Naive thymus-derived CD8-positive, alpha-beta T cell (primary cell): Measurements from ENCODE around the gene HYDIN. TPM values are rescaled to one million over a fixed set of nuclear protein-coding genes. Genes with fewer than 3 reads are reported as not detected.

ENCODE experiments used
- ATAC-seq, 2 donors: fragments of 150-1000 bp; cut with Tn5 transposase in 1 of 2; sonication (Bioruptor Pico), chemical (Tn5 transposase) in 1 of 2; 1 replicate in 1 of 2; 2 replicates in 1 of 2; pipeline ENCODE4 v1.10.0; 2021; ENCODE audit warnings: mild to moderate bottlenecking in 2 of 2, moderate library complexity in 2 of 2
- POLR2A ChIA-PET: fragments of 350-600 bp; sonication (Branson Sonifier 250); formaldehyde crosslinking; loops from one replicate; lab custom pipeline; 2021; ENCODE audit warnings: antibody characterized with exemption; lab: Charles Lee
- DNase-seq, 10 donors: peaks; one replicate each; pipeline versions ENCODE4 v3.0.0 to v3.0.0-alpha.2; 2020 to 2022
- H3K27ac Mint-ChIP-seq, 10 donors: one replicate each; pipeline ENCODE4 v1.8.0; 2020 to 2022; ENCODE audit warnings: mild to moderate bottlenecking in 10 of 10, mixed read lengths in 10 of 10, moderate library complexity in 4 of 10, inconsistent platforms in 1 of 10
- H3K27me3 Mint-ChIP-seq, 5 donors: one replicate each; pipeline ENCODE4 v1.8.0; 2021 to 2022; ENCODE audit warnings: mixed read lengths in 5 of 5
- H3K36me3 Mint-ChIP-seq, 3 donors: one replicate each; pipeline ENCODE4 v1.8.0; 2020 to 2022; ENCODE audit warnings: mixed read lengths in 3 of 3, mild to moderate bottlenecking in 2 of 3, inconsistent platforms in 1 of 3
- H3K4me1 Mint-ChIP-seq, 4 donors: one replicate each; pipeline ENCODE4 v1.8.0; 2021 to 2022; ENCODE audit warnings: mixed read lengths in 4 of 4
- H3K4me3 Mint-ChIP-seq, 10 donors: one replicate each; pipeline ENCODE4 v1.8.0; 2020 to 2022; ENCODE audit warnings: mild to moderate bottlenecking in 10 of 10, mixed read lengths in 10 of 10, moderate library complexity in 6 of 10, inconsistent platforms in 1 of 10
- H3K9me3 Mint-ChIP-seq, 9 donors: one replicate each; pipeline ENCODE4 v1.8.0; 2020 to 2022; ENCODE audit warnings: mixed read lengths in 9 of 9, mild to moderate bottlenecking in 3 of 9, inconsistent platforms in 1 of 9, moderate library complexity in 1 of 9
- polyA plus RNA-seq, 3 donors: library from polyadenylated mRNA; unstranded; fragments of 300-500 nt; fragmentation: Illumina TruSeq; gene quantifications; one replicate each; pipeline ENCODE4 v1.2.3, GENCODE V29; 2021
- total RNA-seq, 8 experiments: library from RNA in 2 of 8; stranded (reverse) in 2 of 8; gene quantifications; one replicate each; pipeline ENCODE4 v1.2.3 and lab custom pipeline; 2021 to 2026

Gene HYDIN
- total and polyA plus RNA-seq, 5 experiments from 2014 or later: not detected

GRCh38 chr16:71216714-71217113, 13.8 kb downstream of the HYDIN start:
- Mint-ChIP-seq H3K27me3 (peaks cover 5 to 13% (median 12%) of the 10 kb centered on the region in 5 donors), H3K27ac (no peak overlapping the region), H3K4me3 (no peak overlapping the region), H3K36me3 (peaks cover 0 to 2% (median 0%) of the 10 kb centered on the region in 3 donors), H3K4me1 (no peaks in the 10 kb centered on the region), H3K9me3 (peaks cover 0 to 5% (median 0%) of the 10 kb centered on the region in 9 donors)
- POLR2A ChIA-PET: no interaction called here
- no peak for DNase-seq
- ATAC-seq: no peak

GRCh38 chr16:71214746-71215381, 15.7 kb downstream of the HYDIN start:
- POLR2A ChIA-PET: no interaction called here
- H3K27me3 Mint-ChIP-seq: peaks cover 12 to 24% (median 20%) of the 10 kb centered on the region in 5 donors
- H3K27ac Mint-ChIP-seq: no peak overlapping the region
- H3K9me3 Mint-ChIP-seq: peaks cover 0 to 5% (median 0%) of the 10 kb centered on the region in 9 donors
- ATAC-seq (no peak), DNase-seq (peak in 1 of 10 donors; percentile 4)
- peaks cover 0 to 4% (median 0%) of the 10 kb centered on the region in 3 donors for H3K36me3 Mint-ChIP-seq
- H3K4me1 Mint-ChIP-seq: no peaks in the 10 kb centered on the region
- no peak overlapping the region for H3K4me3 Mint-ChIP-seq

DNA sequence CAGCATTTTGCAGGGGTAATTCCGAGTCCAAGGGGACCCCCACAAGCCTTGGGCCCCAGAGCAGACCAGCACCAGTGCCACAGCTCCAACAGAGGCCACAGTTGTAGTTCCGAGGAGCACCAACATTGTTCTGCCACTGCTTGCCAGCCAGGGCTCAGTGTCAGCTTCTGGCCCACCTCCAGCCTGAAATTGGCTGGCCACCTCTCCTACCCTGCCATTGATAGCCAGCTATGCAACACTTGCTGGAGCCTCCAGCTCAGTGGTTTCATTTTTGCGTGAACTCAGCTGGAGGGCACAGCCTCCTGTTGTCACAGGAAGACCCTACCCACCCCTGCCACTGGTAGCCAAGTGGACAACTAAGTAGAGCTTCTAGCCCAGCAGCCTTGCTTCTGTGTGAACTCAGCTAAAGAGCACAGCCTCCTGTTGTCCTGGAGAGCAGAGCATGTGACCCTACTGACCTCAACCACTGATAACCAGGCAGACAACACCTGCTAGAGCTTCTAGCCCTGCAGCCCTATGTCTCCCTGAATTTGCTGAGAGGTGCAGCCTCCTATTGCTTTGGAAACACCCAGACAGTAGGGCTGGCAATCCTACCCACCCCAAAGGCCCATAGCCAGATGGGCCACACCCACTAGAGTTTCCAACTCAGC, 24.9 kb downstream of the HYDIN start:
- H3K36me3 Mint-ChIP-seq: peaks cover 0 to 58% (median 13%) of the 10 kb centered on the region in 3 donors
- H3K4me1 Mint-ChIP-seq: no peaks in the 10 kb centered on the region
- ATAC-seq: no peak
- no peak overlapping the region for H3K4me3 Mint-ChIP-seq
- DNase-seq: no peak
- H3K27me3 Mint-ChIP-seq: peaks cover 33 to 83% (median 43%) of the 10 kb centered on the region in 5 donors
- POLR2A ChIA-PET: no interaction called here
- H3K9me3 Mint-ChIP-seq: peaks cover 15 to 57% (median 37%) of the 10 kb centered on the region in 9 donors
- H3K27ac Mint-ChIP-seq: no peak overlapping the region

GRCh38 chr16:71203631-71204030, 26.9 kb downstream of the HYDIN start:
- DNase-seq: no peak
- no peaks in the 10 kb centered on the region for H3K4me1 Mint-ChIP-seq
- H3K4me3 Mint-ChIP-seq: no peak overlapping the region
- ATAC-seq: no peak
- POLR2A ChIA-PET: no interaction called here
- H3K9me3 Mint-ChIP-seq: peaks cover 15 to 58% (median 36%) of the 10 kb centered on the region in 9 donors
- no peak overlapping the region for H3K27ac Mint-ChIP-seq
- peaks cover 0 to 54% (median 13%) of the 10 kb centered on the region in 3 donors for H3K36me3 Mint-ChIP-seq
- H3K27me3 Mint-ChIP-seq: peaks cover 26 to 67% (median 35%) of the 10 kb centered on the region in 5 donors

DNA sequence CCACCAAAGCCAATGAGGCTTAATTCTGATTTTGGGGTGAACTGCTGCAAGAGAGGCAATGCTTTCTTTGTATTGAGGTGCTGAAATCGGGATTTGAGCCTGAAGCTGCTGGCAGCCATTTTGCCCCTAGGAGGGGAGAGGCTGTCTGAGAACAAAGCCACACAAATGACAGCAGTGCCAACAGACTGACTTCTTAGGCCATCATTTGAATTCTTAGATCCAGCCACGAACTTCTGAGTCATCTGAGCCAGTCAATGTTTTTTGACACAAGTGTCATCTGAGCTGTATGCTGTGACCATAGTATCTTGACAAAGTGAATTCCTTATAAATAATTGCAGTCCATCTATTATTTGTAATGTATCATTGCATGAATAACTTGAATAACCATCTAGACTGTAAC, 29.0 kb downstream of the HYDIN start:
- no peak for ATAC-seq

GRCh38 chr16:71201054-71201453, 29.5 kb downstream of the HYDIN start:
- Mint-ChIP-seq H3K4me1 (no peaks in the 10 kb centered on the region), H3K36me3 (peaks cover 0 to 40% (median 2%) of the 10 kb centered on the region in 3 donors), H3K27me3 (peaks cover 12 to 54% (median 24%) of the 10 kb centered on the region in 5 donors), H3K4me3 (no peak overlapping the region), H3K9me3 (peaks cover 5 to 46% (median 29%) of the 10 kb centered on the region in 9 donors), H3K27ac (no peak overlapping the region)
- DNase-seq (no peak), ATAC-seq (no peak)
- POLR2A ChIA-PET: no interaction called here

More for the DNA sequence above, 29.0 kb downstream of the HYDIN start:
- peaks cover 12 to 59% (median 26%) of the 10 kb centered on the region in 5 donors for H3K27me3 Mint-ChIP-seq
- H3K4me3 Mint-ChIP-seq: no peak overlapping the region
- no peak overlapping the region for H3K27ac Mint-ChIP-seq
- POLR2A ChIA-PET: no interaction called here
- peaks cover 0 to 45% (median 4%) of the 10 kb centered on the region in 3 donors for H3K36me3 Mint-ChIP-seq
- H3K4me1 Mint-ChIP-seq: no peaks in the 10 kb centered on the region
- H3K9me3 Mint-ChIP-seq: peaks cover 9 to 51% (median 32%) of the 10 kb centered on the region in 9 donors
- DNase-seq: no peak

DNA sequence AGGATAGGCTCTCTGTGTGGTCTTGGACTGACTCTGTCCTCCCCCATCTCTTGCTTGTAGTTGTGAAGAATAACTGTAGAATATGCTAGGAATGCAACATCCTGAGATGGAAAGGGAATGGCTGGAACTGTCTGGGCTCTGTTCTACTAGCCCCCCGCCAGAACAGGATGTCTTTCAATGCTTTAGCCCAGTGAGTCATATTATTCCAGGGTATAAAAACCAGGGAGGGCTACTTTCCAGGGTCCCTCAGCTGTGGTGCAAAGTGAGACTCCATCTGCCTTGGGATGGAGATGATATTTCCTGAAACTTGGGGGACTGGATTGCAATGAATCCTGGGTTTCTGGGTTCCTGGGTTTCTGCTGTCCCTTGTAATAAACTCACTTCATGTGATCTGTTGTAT, 32.1 kb downstream of the HYDIN start:
- H3K4me3 Mint-ChIP-seq: no peak overlapping the region
- no peak for ATAC-seq
- DNase-seq: no peak
- peaks cover 0 to 33% (median 2%) of the 10 kb centered on the region in 3 donors for H3K36me3 Mint-ChIP-seq
- H3K9me3 Mint-ChIP-seq: peaks cover 5 to 31% (median 25%) of the 10 kb centered on the region in 9 donors
- H3K27me3 Mint-ChIP-seq: peaks cover 13 to 36% (median 23%) of the 10 kb centered on the region in 5 donors
- no peak overlapping the region for H3K27ac Mint-ChIP-seq
- no peaks in the 10 kb centered on the region for H3K4me1 Mint-ChIP-seq
- POLR2A ChIA-PET: no interaction called here

DNA sequence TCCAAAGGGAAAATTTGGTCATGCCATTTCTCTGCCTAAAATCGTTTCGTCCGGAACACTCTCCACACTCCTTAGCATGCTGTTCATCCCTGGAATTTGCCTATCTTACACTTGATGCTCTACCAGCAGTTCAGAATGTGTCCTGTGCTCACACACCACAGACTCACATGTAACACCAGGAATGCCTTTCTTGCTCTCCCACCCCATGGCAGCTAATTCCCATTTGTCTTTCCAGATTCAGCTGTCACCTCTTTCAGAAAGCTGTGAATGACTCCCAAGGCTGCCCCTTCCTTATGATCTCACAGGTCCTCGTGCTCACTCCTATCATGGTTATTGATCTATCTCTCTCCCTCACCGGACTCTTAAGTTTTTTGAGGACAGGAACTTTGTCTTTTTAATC, 38.1 kb downstream of the HYDIN start:
- no peak overlapping the region for H3K4me3 Mint-ChIP-seq
- H3K27me3 Mint-ChIP-seq: peaks cover 7 to 15% (median 11%) of the 10 kb centered on the region in 5 donors
- H3K9me3 Mint-ChIP-seq: peaks cover under 1 to 6% (median 3%) of the 10 kb centered on the region in 9 donors
- no peak overlapping the region for H3K27ac Mint-ChIP-seq
- H3K4me1 Mint-ChIP-seq: no peaks in the 10 kb centered on the region
- ATAC-seq (no peak), DNase-seq (no peak)
- H3K36me3 Mint-ChIP-seq: peaks cover 0 to 2% (median 0%) of the 10 kb centered on the region in 3 donors
- POLR2A ChIA-PET: no interaction called here

DNA sequence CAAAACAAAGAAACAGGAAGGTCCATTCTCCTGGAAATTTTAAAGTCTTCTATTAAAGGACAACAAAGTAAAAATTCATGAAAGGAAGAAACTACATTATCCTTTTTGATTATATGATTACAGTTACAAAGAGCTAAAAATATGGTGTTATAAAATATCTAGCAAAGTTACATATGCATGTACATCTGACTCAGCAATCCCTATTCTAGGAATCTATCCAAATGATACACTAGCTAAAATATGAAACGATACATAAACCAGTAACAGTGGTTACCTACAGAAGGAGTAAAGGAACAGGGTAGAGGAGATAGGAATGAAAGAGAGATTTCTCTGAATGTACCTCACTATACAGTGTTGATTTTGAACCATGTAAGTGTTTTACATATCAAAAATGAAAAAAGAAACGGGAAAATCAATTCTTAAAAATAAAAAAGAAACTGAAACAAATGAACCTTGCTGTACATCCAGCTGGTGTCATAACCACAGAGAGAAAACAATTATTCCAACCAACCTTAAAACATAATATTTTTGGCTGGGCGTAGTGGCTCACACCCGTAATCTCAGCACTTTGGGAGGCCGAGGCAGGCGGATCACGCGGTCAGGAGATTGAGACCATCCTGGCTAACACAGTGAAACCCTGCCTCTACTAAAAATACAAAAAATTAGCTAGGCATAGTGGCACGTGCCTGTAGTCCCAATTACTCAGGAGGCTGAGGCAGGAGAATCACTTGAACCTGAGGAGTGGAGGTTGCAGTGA, 41.4 kb downstream of the HYDIN start:
- DNase-seq (no peak), ATAC-seq (no peak)
- POLR2A ChIA-PET: no interaction called here
- H3K9me3 Mint-ChIP-seq: peaks cover 0 to 3% (median 0%) of the 10 kb centered on the region in 9 donors
- no peak overlapping the region for H3K4me3 Mint-ChIP-seq
- H3K27ac Mint-ChIP-seq: no peak overlapping the region
- no peaks in the 10 kb centered on the region for H3K36me3 Mint-ChIP-seq
- no peaks in the 10 kb centered on the region for H3K4me1 Mint-ChIP-seq
- peaks cover 7 to 14% (median 9%) of the 10 kb centered on the region in 5 donors for H3K27me3 Mint-ChIP-seq

DNA sequence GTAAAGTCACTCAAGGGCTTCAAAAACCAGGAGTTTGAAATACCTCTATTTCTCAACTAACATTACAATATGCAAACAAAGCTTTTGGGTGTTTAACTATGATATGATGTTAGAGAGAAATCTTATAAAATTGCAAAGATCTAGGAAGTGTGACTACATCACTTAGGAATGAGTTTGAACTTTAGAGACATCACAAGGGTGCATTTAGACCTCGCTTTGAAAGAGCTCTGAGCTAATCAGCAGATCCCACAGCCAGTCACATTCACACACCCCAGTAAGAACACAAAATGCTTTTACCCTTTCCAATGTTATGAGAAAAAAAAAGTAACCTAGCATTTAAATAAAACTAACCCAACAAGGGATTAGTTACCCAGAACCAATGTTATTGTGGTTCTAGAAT, 45.2 kb downstream of the HYDIN start:
- Mint-ChIP-seq H3K4me1 (no peaks in the 10 kb centered on the region), H3K9me3 (peaks cover 2 to 21% (median 8%) of the 10 kb centered on the region in 9 donors), H3K36me3 (peaks cover 0 to 14% (median 0%) of the 10 kb centered on the region in 3 donors), H3K27ac (no peak overlapping the region), H3K4me3 (no peak overlapping the region), H3K27me3 (peaks cover 8 to 24% (median 15%) of the 10 kb centered on the region in 5 donors)
- POLR2A ChIA-PET: no interaction called here
- DNase-seq: no peak
- ATAC-seq: no peak

DNA sequence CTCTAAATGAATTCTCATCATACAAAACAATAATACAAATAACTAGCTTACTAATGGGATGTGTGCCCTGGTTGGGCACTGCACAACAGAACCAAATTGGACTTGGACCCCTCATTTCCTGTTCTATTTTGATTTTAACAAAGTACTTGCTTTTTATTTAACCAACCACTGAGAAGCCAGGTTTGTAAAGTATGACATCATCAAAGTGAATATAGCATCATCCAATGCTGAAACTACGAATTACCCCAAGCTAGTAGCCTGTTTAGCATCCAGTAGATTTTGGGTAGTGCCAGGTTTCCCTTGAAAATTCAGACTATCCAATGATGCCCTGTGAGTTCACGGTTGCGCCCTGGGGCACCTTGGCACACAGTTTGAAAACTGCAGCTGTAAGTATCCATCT, 51.0 kb downstream of the HYDIN start:
- H3K27ac Mint-ChIP-seq: no peak overlapping the region
- DNase-seq (no peak), ATAC-seq (no peak)
- POLR2A ChIA-PET: no interaction called here
- peaks cover 24 to 35% (median 27%) of the 10 kb centered on the region in 5 donors for H3K27me3 Mint-ChIP-seq
- H3K9me3 Mint-ChIP-seq: peaks cover 2 to 21% (median 8%) of the 10 kb centered on the region in 9 donors
- H3K4me3 Mint-ChIP-seq: no peak overlapping the region
- H3K4me1 Mint-ChIP-seq: no peaks in the 10 kb centered on the region
- peaks cover 0 to 17% (median 0%) of the 10 kb centered on the region in 3 donors for H3K36me3 Mint-ChIP-seq

DNA sequence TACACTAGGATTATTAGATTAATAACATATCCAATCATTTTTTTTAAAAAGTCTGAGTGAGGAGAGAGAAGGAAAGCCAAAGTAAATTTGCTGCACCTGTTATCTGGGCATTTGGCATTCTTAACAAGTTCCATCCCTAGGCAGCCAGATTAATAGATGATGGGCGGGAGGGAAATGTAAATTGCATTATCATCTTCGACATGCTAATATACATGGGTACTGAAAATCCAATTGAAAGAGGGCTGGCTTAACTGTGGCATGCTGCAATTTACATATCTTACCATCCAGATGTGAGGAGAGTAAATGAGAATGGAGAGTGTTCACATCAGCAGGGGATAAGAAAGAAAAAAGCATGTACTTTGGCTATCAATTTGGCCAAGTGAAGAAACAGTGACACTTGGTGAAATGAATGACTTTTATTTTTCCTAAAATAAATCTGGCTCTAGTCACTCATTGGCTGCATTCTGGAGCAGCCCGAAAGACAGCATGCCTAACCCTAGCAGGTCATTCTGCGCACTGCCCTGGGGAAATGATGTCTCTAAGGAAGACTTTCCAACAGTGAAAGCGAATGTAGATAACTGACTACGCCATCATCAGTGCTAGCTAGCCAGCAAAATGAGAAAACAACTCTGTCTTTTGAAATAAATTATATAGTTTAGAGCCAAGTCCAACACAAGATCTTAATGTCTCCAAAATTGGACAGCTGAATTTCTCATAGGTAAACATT, 57.9 kb downstream of the HYDIN start:
- Mint-ChIP-seq H3K36me3 (peaks cover 0 to 4% (median 0%) of the 10 kb centered on the region in 3 donors), H3K4me1 (no peaks in the 10 kb centered on the region), H3K9me3 (peaks cover 0 to 2% (median 0%) of the 10 kb centered on the region in 9 donors), H3K27me3 (peaks cover 16 to 23% (median 19%) of the 10 kb centered on the region in 5 donors), H3K4me3 (no peak overlapping the region), H3K27ac (no peak overlapping the region)
- DNase-seq (no peak), ATAC-seq (no peak)
- POLR2A ChIA-PET: no interaction called here
